CD4-positive, alpha-beta memory T cell (primary cell): ENCODE measurements around the gene CCDC9B. TPM values are rescaled to one million over a fixed set of nuclear protein-coding genes. Genes with fewer than 3 reads are reported as not detected.

ENCODE experiments used
- CTCF ChIA-PET: fragments of 350-600 bp; sonication (Branson Sonifier 250); formaldehyde crosslinking; loops from one replicate; lab custom pipeline; 2021; ENCODE audit warnings: inconsistent platforms; ENCODE audit not compliant: partially characterized antibody; lab: Charles Lee
- POLR2A ChIA-PET: fragments of 350-600 bp; sonication (Branson Sonifier 250); formaldehyde crosslinking; loops from one replicate; lab custom pipeline; 2021; ENCODE audit not compliant: partially characterized antibody; lab: Charles Lee
- DNase-seq, 5 donors: peaks; one replicate each; pipeline versions ENCODE4 v3.0.0 to v3.0.0-alpha.2; 2020 to 2022; ENCODE audit warnings: mixed read lengths in 1 of 5
- H3K27ac ChIP-seq: one replicate; pipeline ENCODE4 v1.7.0; 2013; ENCODE audit warnings: low read depth, low read length
- H3K27me3 ChIP-seq: 2 replicates; pipeline ENCODE4 v1.7.0; 2013; ENCODE audit warnings: mild to moderate bottlenecking, low read length, moderate library complexity; ENCODE audit not compliant: insufficient read depth
- H3K36me3 ChIP-seq: 2 replicates; pipeline ENCODE4 v1.7.0; 2013; ENCODE audit warnings: mild to moderate bottlenecking, low read length, moderate library complexity; ENCODE audit not compliant: insufficient read depth
- H3K4me1 ChIP-seq: 2 replicates; pipeline ENCODE4 v1.7.0; 2013; ENCODE audit warnings: mild to moderate bottlenecking, low read length, moderate library complexity; ENCODE audit not compliant: insufficient read depth
- H3K4me3 ChIP-seq, 2 donors: one replicate each; pipeline ENCODE4 v1.7.0; 2013; ENCODE audit warnings: low read length in 2 of 2, mild to moderate bottlenecking in 1 of 2
- H3K9me3 ChIP-seq, 2 donors: one replicate each; pipeline ENCODE4 v1.7.0; 2013; ENCODE audit warnings: low read length in 2 of 2, control low read depth in 1 of 2; ENCODE audit not compliant: control insufficient read depth in 1 of 2
- H3K27ac Mint-ChIP-seq, 7 donors: one replicate each; pipeline ENCODE4 v1.8.0; 2020 to 2021; ENCODE audit warnings: mixed read lengths in 7 of 7, mild to moderate bottlenecking in 6 of 7, inconsistent platforms in 3 of 7, moderate library complexity in 3 of 7
- H3K27me3 Mint-ChIP-seq, 2 donors: one replicate each; pipeline ENCODE4 v1.8.0; 2020 to 2021; ENCODE audit warnings: mixed read lengths in 2 of 2
- H3K36me3 Mint-ChIP-seq, 2 donors: one replicate each; pipeline ENCODE4 v1.8.0; 2020 to 2021; ENCODE audit warnings: mixed read lengths in 2 of 2, inconsistent platforms in 1 of 2, mild to moderate bottlenecking in 1 of 2
- H3K4me1 Mint-ChIP-seq, 4 donors: one replicate each; pipeline ENCODE4 v1.8.0; 2020 to 2021; ENCODE audit warnings: mixed read lengths in 4 of 4, mild to moderate bottlenecking in 1 of 4
- H3K4me3 Mint-ChIP-seq, 8 donors: one replicate each; pipeline ENCODE4 v1.8.0; 2020 to 2021; ENCODE audit warnings: mixed read lengths in 8 of 8, mild to moderate bottlenecking in 7 of 8, moderate library complexity in 6 of 8, inconsistent platforms in 3 of 8
- H3K9me3 Mint-ChIP-seq, 8 donors: one replicate each; pipeline ENCODE4 v1.8.0; 2020 to 2021; ENCODE audit warnings: mixed read lengths in 8 of 8, mild to moderate bottlenecking in 5 of 8, inconsistent platforms in 3 of 8, moderate library complexity in 1 of 8
- intact Hi-C: fragments of 100-400 bp; cut with micrococcal nuclease; formaldehyde crosslinking; loops from one replicate; pipeline ENCODE4 v1.15.1; 2023
- polyA plus RNA-seq, 2 donors: library from polyadenylated mRNA; unstranded; fragments of 300-500 nt; fragmentation: Illumina TruSeq; gene quantifications; one replicate each; pipeline ENCODE4 v1.2.3, GENCODE V29; 2021
- total RNA-seq, 2 experiments: library from RNA; stranded (reverse); gene quantifications; one replicate each; pipeline ENCODE4 v1.2.3, GENCODE V29; 2021

The CCDC9B gene
- total and polyA plus RNA-seq, 4 experiments from 2014 or later = 0.53 to 5.1 (median 2.6) TPM; not detected in 1

GRCh38 chr15:40353697-40354096 lies 13.0 kb upstream of the CCDC9B start:
- no peak overlapping the region for H3K27ac Mint-ChIP-seq
- POLR2A ChIA-PET = no interaction called here
- H3K4me3 Mint-ChIP-seq = no peak overlapping the region
- CTCF ChIA-PET = interaction anchor here (1.0 to 1.3 kb wide), 2 partner anchors 16 to 79 kb away, joined by 3 to 6 read pairs; no protein-coding TSS in a partner anchor
- peaks cover 0 to 3% (median 2%) of the 10 kb centered on the region in 4 donors for H3K4me1 Mint-ChIP-seq
- Histone ChIP-seq H3K4me1 (peaks cover 8% of the 10 kb centered on the region), H3K9me3 (no peaks in the 10 kb centered on the region), H3K27me3 (no peaks in the 10 kb centered on the region), H3K36me3 (no peaks in the 10 kb centered on the region), H3K27ac (no peak overlapping the region), H3K4me3 (no peak overlapping the region)
- H3K9me3 Mint-ChIP-seq = peaks cover 0 to 2% (median 0%) of the 10 kb centered on the region in 8 donors
- intact Hi-C loops = no loop called here
- H3K27me3 Mint-ChIP-seq = peaks cover 0 to 4% of the 10 kb centered on the region in 2 donors
- DNase-seq = no peak
- no peaks in the 10 kb centered on the region for H3K36me3 Mint-ChIP-seq

GRCh38 chr15:40352281-40352901 lies 11.7 kb upstream of the CCDC9B start:
- no peak for DNase-seq
- Mint-ChIP-seq H3K4me3 (no peak overlapping the region), H3K9me3 (peaks cover 0 to 2% (median 0%) of the 10 kb centered on the region in 8 donors), H3K27ac (no peak overlapping the region), H3K36me3 (no peaks in the 10 kb centered on the region), H3K27me3 (peaks cover 0 to 4% of the 10 kb centered on the region in 2 donors), H3K4me1 (no peaks in the 10 kb centered on the region)
- CTCF ChIA-PET = interaction anchor here (0.8 to 1.5 kb wide), 3 partner anchors 9 to 45 kb away, joined by 3 to 5 read pairs (median 3); partner anchors contain the start of gene PLCB2
- Histone ChIP-seq H3K36me3 (no peaks in the 10 kb centered on the region), H3K4me1 (peaks cover under 1% of the 10 kb centered on the region), H3K9me3 (no peaks in the 10 kb centered on the region), H3K27me3 (no peaks in the 10 kb centered on the region), H3K27ac (no peak overlapping the region), H3K4me3 (no peak overlapping the region)
- POLR2A ChIA-PET = interaction anchor here (1.0 to 1.3 kb wide), 2 partner anchors 8 to 30 kb away, joined by 3 read pairs; no protein-coding TSS in a partner anchor
- intact Hi-C loops = no loop called here

DNA sequence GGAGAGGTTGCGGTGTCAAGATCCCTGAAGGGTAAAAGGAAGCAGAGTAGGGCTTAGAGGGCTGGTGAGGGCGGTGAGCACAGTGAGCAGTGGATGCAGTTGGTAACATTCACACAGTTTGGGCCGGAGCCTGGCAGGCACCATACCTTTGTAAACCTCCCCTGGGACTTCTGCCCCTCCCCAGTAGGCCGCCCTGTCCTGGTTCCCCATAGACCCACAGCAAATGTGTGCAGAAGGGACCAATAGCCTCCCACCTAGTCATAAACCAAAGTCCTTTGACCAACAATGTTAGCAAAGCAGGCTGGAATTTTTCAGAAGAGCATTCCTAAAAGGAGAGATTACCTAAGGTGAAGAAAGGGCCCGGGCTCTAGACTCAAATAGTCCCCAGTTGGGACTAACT lies 8.4 kb upstream of the CCDC9B start:
- Histone ChIP-seq H3K9me3 (no peaks in the 10 kb centered on the region), H3K27ac (no peak overlapping the region), H3K36me3 (no peaks in the 10 kb centered on the region), H3K4me3 (no peak overlapping the region), H3K27me3 (no peaks in the 10 kb centered on the region), H3K4me1 (peaks cover 6% of the 10 kb centered on the region)
- POLR2A ChIA-PET = no interaction called here
- Mint-ChIP-seq H3K27ac (no peak overlapping the region), H3K36me3 (no peaks in the 10 kb centered on the region), H3K27me3 (no peaks in the 10 kb centered on the region), H3K4me3 (no peak overlapping the region), H3K9me3 (peaks cover 0 to 2% (median 0%) of the 10 kb centered on the region in 8 donors), H3K4me1 (peaks cover 0 to 3% (median under 1%) of the 10 kb centered on the region in 4 donors)
- CTCF ChIA-PET = interaction anchor here (1.4 kb wide), 1 partner anchor 73 kb away, joined by 3 read pairs; no protein-coding TSS in a partner anchor
- no peak for DNase-seq
- intact Hi-C loops = no loop called here

DNA sequence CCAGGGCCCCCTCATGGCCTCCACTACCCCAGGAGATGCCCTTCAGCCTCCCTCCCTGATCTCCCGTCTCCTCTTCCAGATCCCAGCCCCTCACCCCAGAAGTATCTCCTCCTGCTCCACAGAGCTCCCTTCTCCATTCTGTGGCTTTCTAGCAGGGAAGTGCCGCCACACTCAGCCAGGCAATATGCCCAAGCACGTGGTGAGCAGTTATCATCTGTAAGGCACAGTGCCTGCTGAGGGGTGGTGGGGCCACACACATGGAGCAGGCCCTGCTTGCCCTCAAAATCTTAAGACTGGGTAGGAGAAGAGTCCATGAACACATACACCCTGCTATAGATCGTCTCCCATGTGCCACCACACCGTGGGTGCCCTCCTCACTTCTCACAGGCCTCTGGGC lies 7.7 kb upstream of the CCDC9B start:
- Mint-ChIP-seq H3K9me3 (no peaks in the 10 kb centered on the region), H3K4me1 (peaks cover 0 to 3% (median under 1%) of the 10 kb centered on the region in 4 donors), H3K36me3 (no peaks in the 10 kb centered on the region), H3K27me3 (no peaks in the 10 kb centered on the region), H3K27ac (no peak overlapping the region), H3K4me3 (no peak overlapping the region)
- Histone ChIP-seq H3K9me3 (no peaks in the 10 kb centered on the region), H3K4me1 (peaks cover 7% of the 10 kb centered on the region), H3K36me3 (no peaks in the 10 kb centered on the region), H3K27ac (no peak overlapping the region), H3K4me3 (no peak overlapping the region), H3K27me3 (no peaks in the 10 kb centered on the region)
- ChIA-PET CTCF (interaction anchor here (1.4 kb wide), 1 partner anchor 73 kb away, joined by 3 read pairs; no protein-coding TSS in a partner anchor), POLR2A (no interaction called here)
- intact Hi-C loops = no loop called here
- DNase-seq = no peak

- Histone ChIP-seq H3K27me3 (no peaks in the 10 kb centered on the region), H3K27ac (no peak overlapping the region), H3K9me3 (no peaks in the 10 kb centered on the region), H3K4me3 (no peak overlapping the region), H3K4me1 (peaks cover 7% of the 10 kb centered on the region), H3K36me3 (no peaks in the 10 kb centered on the region)
- ChIA-PET CTCF (interaction anchor here (1.4 to 11.2 kb wide), 2 partner anchors 74 kb away, joined by 3 to 235 read pairs; no protein-coding TSS in a partner anchor), POLR2A (no interaction called here)
- no peaks in the 10 kb centered on the region for H3K36me3 Mint-ChIP-seq
- H3K27ac Mint-ChIP-seq = peak overlapping the region in 1 of 7 donors; percentile 26
- intact Hi-C loops = no loop called here
- H3K4me3 Mint-ChIP-seq = no peak overlapping the region
- H3K27me3 Mint-ChIP-seq = no peaks in the 10 kb centered on the region
- no peaks in the 10 kb centered on the region for H3K9me3 Mint-ChIP-seq
- H3K4me1 Mint-ChIP-seq = peaks cover 0 to 3% (median under 1%) of the 10 kb centered on the region in 4 donors
- no peak for DNase-seq
Measured at GRCh38 chr15:40347559-40348473, 7.1 kb upstream of the CCDC9B start.

DNA sequence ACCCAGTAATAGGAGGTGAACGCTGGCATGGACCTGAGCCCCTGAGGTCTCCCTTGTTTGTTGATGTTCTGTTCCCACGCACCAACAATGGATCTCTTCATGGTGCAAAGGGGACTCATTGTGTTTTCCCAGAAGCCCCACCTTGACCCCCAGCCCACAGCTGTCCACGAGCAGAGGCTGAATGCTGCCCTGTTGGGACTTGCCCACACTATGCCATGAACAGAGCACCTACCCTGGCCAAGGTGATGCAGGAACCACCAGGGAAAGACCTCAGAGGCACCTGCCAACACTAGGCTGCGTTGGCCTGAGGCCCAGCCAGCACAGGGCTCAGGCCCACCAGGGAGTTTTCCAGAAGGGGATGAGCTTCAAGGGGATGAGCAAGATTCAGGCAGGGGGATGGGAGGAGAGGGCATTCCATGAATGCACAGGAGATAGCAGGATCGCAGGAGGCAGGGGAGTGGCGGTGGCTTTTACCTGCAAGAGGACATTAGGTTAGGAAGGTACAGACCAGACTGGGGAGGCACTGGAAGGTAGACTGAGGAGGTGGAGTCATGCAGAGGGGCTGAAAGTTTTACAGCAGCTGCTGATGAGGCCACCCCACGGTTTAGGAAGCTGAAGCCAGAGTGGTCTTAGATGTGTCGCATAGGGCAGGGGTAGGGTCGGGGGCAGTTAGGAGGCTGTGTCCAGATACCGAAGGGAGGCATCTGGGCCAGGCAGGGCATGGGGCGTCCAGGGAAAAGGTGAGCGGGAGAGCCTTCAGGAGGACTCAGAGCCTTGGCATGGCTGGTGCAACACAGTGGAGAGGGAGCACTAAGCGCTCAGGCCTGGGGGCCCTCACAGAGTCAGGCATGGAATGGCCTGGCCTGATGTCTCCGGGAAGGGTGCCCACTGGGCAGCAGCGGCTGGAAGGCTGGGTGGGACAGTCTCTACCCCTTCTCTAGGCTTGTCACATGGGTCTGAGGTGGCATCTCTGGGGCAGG lies 6.1 kb upstream of the CCDC9B start:
- Mint-ChIP-seq H3K36me3 (no peaks in the 10 kb centered on the region), H3K4me1 (peaks cover 0 to 3% (median under 1%) of the 10 kb centered on the region in 4 donors), H3K27ac (peak overlapping the region in 1 of 7 donors; percentile 26), H3K27me3 (no peaks in the 10 kb centered on the region), H3K4me3 (no peak overlapping the region), H3K9me3 (no peaks in the 10 kb centered on the region)
- no peak overlapping the region for H3K4me3 ChIP-seq
- no peaks in the 10 kb centered on the region for H3K9me3 ChIP-seq
- intact Hi-C loops = no loop called here
- no peak for DNase-seq
- ChIA-PET CTCF (interaction anchor here (0.6 to 13.4 kb wide), 5 partner anchors 9 to 74 kb away, joined by 3 to 324 read pairs (median 4); partner anchors contain the start of gene PLCB2), POLR2A (no interaction called here)
- H3K27ac ChIP-seq = no peak overlapping the region
- H3K27me3 ChIP-seq = no peaks in the 10 kb centered on the region
- H3K4me1 ChIP-seq = peaks cover 7% of the 10 kb centered on the region
- no peaks in the 10 kb centered on the region for H3K36me3 ChIP-seq
